Choroid plexus epithelial cell (primary cell): ENCODE results near the gene RPL7A.

Experiments used
- DNase-seq: peaks from one replicate; pipeline ENCODE4 v3.0.0-alpha.2; 2010; ENCODE audit warnings: low read depth
- H3K4me3 ChIP-seq: 2 replicates; pipeline ENCODE4 v1.5.1; 2011; ENCODE audit warnings: low read depth, mild to moderate bottlenecking, control low read depth, low read length, moderate library complexity
- CTCF ChIP-seq: conservative IDR thresholded peaks from 2 replicates; pipeline ENCODE4 v1.5.1; 2011; ENCODE audit warnings: low read depth, mild to moderate bottlenecking, control low read depth, inconsistent platforms, low read length, moderate library complexity

The RPL7A gene

GRCh38 chr9:133397895-133398294 is 49.9 kb downstream of the RPL7A start:
- H3K4me3 ChIP-seq: no peak overlapping the region

DNA sequence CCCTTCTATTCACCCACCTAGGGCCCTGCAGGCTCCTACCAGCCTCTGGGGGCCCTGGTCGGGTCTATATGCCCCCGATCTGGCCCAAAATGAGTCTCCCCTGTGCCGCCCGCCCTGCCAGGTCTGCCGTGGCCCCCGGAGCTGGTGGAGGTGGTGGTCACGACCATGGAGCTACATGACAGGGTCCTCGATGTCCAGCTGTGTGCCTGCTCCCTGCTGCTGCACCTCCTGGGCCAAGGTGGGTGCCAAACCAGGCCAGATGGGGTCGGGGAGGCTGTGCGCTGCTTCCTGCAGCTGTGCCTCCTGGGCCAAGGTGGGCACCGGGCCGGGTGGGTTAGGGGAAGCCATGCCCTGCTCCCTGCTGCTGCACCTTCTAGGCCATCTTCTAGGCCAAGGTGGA is 52.3 kb downstream of the RPL7A start:
- H3K4me3 ChIP-seq: no peak overlapping the region
- no peak for TF ChIP-seq CTCF
- no peak for DNase-seq

More at GRCh38 chr9:133397895-133398294, 49.9 kb downstream of the RPL7A start:
- no peak for DNase-seq
- TF ChIP-seq CTCF: no peak
